Fibroblast of lung (primary cell): ENCODE results near the gene MST1R. TPM values are rescaled to one million over a fixed set of nuclear protein-coding genes. Genes with fewer than 3 reads are reported as not detected.
A peak's percentile ranks its signal among the peaks of the same experiment; 100 is the strongest.

Source experiments
- DNase-seq, 2 donors: peaks; one replicate each; pipeline versions ENCODE4 v3.0.0 to v3.0.0-alpha.2; 2010; ENCODE audit warnings: low read depth in 2 of 2
- H2AFZ ChIP-seq: 2 replicates; pipeline ENCODE4 v1.5.1; 2012; ENCODE audit warnings: low read length, control low read depth, inconsistent platforms
- H3K27ac ChIP-seq: 2 replicates; pipeline ENCODE4 v1.5.1; 2011; ENCODE audit warnings: low read length, control low read depth; ENCODE audit not compliant: insufficient read depth
- H3K27me3 ChIP-seq: 2 replicates; pipeline ENCODE4 v1.5.1; 2011; ENCODE audit warnings: mild to moderate bottlenecking, low read length; ENCODE audit not compliant: control insufficient read depth, insufficient read depth
- H3K36me3 ChIP-seq: 2 replicates; pipeline ENCODE4 v1.5.1; 2011; ENCODE audit warnings: low read length; ENCODE audit not compliant: control insufficient read depth, insufficient read depth
- H3K4me1 ChIP-seq: 2 replicates; pipeline ENCODE4 v1.5.1; 2011; ENCODE audit warnings: low read length; ENCODE audit not compliant: control insufficient read depth, insufficient read depth; ENCODE audit errors: extremely low read depth
- H3K4me2 ChIP-seq: 2 replicates; pipeline ENCODE4 v1.5.1; 2011; ENCODE audit warnings: low read length, control low read depth; ENCODE audit not compliant: insufficient read depth; ENCODE audit errors: extremely low read depth
- H3K4me3 ChIP-seq, 4 experiments: fragments of 200-600 bp in 1 of 4; sonication (generic) in 1 of 4; replicated peaks in 1 of 4; 2 replicates each; pipeline ENCODE4 v1.5.1; 2011 to 2016; ENCODE audit warnings: low read length in 4 of 4, low read depth in 3 of 4, mild to moderate bottlenecking in 3 of 4, control low read depth in 2 of 4, inconsistent platforms in 1 of 4, mixed read lengths in 1 of 4; ENCODE audit not compliant: insufficient read depth in 1 of 4; ENCODE audit errors: control extremely low read depth in 1 of 4
- H3K79me2 ChIP-seq: 2 replicates; pipeline ENCODE4 v1.5.1; 2012; ENCODE audit warnings: mild to moderate bottlenecking, low read length, inconsistent platforms; ENCODE audit not compliant: control insufficient read depth, insufficient read depth
- H3K9ac ChIP-seq: 2 replicates; pipeline ENCODE4 v1.5.1; 2011; ENCODE audit warnings: mild to moderate bottlenecking, low read length, control low read depth; ENCODE audit not compliant: insufficient read depth
- H3K9me3 ChIP-seq: 2 replicates; pipeline ENCODE4 v1.5.1; 2012; ENCODE audit warnings: low read depth, low read length; ENCODE audit not compliant: control insufficient read depth, insufficient read depth
- H4K20me1 ChIP-seq: 2 replicates; pipeline ENCODE4 v1.5.1; 2011; ENCODE audit warnings: low read length; ENCODE audit not compliant: control insufficient read depth, insufficient read depth; ENCODE audit errors: extremely low read depth
- EZH2 ChIP-seq: IDR thresholded peaks from 2 replicates; pipeline ENCODE4 v1.5.1; 2012; ENCODE audit warnings: low read length, control low read depth, mild to moderate bottlenecking; ENCODE audit errors: missing control alignments
- polyA plus RNA-seq, 2 donors: library from polyadenylated mRNA; depleted of rRNA in 1 of 2; stranded (reverse) in 1 of 2; unstranded in 1 of 2; fragments of >200 nt; gene quantifications; 2 replicates each; pipeline ENCODE4 v1.2.1, GENCODE V29; 2011 to 2012; ENCODE audit warnings: missing spikeins in 1 of 2
- total RNA-seq: library from RNA; depleted of rRNA; stranded (reverse); fragments of >200 nt; gene quantifications from 2 replicates; pipeline ENCODE4 v1.2.1, GENCODE V29; 2014
- TF ChIP-seq, protein P1 (sequence below), 2 donors: IDR thresholded peaks in 1 of 2; conservative IDR thresholded peaks in 1 of 2; 1 replicate in 1 of 2; 2 replicates in 1 of 2; pipeline ENCODE4 v1.5.1; 2011 to 2012; ENCODE audit warnings: low read length in 2 of 2, control low read depth in 1 of 2, inconsistent platforms in 1 of 2, low read depth in 1 of 2, mild to moderate bottlenecking in 1 of 2

MST1R gene
- total and polyA plus RNA-seq, 2 donors (not counting 1 experiment from before 2014, with no cell fraction given) = 0.52 to 3.0 TPM

DNA sequence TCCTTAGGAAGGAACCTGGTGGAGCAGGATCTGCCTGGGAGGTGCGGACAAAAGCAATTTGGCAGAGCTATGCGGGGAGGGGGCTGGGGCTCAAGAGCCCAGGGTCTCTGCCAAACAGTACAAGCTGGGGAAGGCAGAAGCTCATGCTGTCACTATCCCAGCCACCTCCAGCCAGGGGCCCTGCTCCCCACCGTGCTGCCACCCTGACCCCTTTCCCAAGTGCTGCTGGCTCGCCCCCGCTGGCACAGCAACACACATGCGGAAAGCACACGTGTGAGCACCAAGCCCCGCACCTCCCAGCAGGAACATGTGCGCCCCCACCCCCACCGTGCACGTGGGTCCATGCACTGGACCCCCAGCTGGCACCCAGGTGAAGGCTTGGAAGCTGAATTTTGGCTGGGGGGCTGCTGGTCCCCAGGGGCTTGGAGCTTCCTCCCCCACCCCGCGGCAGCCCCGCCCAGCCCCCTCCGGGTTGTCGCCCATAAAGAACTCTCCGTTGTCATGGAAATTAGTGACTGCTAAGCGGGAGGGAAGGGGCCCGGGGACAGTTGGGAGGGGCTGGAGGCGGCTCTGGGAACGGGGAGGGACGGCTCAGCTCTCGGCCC lies 34.7 kb downstream of the MST1R start:
- H3K27ac ChIP-seq = no peak overlapping the region
- no peak overlapping the region for H3K4me3 ChIP-seq
- peak; percentile 71 for TF ChIP-seq EZH2
- TF ChIP-seq, protein P1, sequence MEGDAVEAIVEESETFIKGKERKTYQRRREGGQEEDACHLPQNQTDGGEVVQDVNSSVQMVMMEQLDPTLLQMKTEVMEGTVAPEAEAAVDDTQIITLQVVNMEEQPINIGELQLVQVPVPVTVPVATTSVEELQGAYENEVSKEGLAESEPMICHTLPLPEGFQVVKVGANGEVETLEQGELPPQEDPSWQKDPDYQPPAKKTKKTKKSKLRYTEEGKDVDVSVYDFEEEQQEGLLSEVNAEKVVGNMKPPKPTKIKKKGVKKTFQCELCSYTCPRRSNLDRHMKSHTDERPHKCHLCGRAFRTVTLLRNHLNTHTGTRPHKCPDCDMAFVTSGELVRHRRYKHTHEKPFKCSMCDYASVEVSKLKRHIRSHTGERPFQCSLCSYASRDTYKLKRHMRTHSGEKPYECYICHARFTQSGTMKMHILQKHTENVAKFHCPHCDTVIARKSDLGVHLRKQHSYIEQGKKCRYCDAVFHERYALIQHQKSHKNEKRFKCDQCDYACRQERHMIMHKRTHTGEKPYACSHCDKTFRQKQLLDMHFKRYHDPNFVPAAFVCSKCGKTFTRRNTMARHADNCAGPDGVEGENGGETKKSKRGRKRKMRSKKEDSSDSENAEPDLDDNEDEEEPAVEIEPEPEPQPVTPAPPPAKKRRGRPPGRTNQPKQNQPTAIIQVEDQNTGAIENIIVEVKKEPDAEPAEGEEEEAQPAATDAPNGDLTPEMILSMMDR (conservative IDR thresholded peaks at IDR 0.05 in 1 of 2, IDR thresholded peaks at IDR 0.05 in 1 of 2; ENCODE audit: low read depth in 1 of 2, low read length in 2 of 2) = no peak
- no peak overlapping the region for H2AFZ ChIP-seq
- H3K4me2 ChIP-seq = no peak overlapping the region
- no peaks in the 10 kb centered on the region for H3K79me2 ChIP-seq
- no peaks in the 10 kb centered on the region for H3K4me1 ChIP-seq
- H3K9me3 ChIP-seq = no peaks in the 10 kb centered on the region
- H4K20me1 ChIP-seq = no peaks in the 10 kb centered on the region
- H3K27me3 ChIP-seq = peaks cover 51% of the 10 kb centered on the region
- no peak for DNase-seq
- H3K36me3 ChIP-seq = no peaks in the 10 kb centered on the region
- H3K9ac ChIP-seq = no peak overlapping the region

DNA sequence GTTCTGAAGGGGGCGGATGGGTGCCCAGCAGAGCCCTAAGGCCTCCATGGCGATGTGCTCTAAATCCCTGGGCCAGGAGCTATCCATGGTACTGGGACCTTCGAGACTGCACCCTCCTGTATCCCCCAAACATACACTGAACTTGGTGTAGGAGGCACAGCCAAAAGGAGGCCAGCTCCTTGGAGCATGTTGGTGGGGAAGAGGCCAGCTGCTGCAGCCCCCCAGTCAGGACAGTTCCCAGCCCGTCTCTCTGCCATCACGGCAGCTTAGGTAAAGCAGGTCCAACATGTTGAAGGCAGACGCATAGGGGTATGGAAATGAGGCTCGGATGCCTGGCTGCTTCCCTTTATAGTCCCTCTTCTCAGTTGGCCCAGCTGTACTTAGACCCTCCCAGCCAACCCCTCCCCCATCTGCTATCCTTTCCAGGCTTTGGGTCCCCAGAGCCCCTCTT lies 35.8 kb downstream of the MST1R start:
- Histone ChIP-seq H3K9me3 (no peaks in the 10 kb centered on the region), H3K36me3 (no peaks in the 10 kb centered on the region), H3K27me3 (peaks cover 55% of the 10 kb centered on the region), H3K9ac (no peak overlapping the region), H2AFZ (no peak overlapping the region), H3K4me2 (no peak overlapping the region), H3K27ac (no peak overlapping the region), H3K79me2 (no peaks in the 10 kb centered on the region), H4K20me1 (no peaks in the 10 kb centered on the region), H3K4me3 (no peak overlapping the region), H3K4me1 (no peaks in the 10 kb centered on the region)
- TF ChIP-seq, protein P1 (conservative IDR thresholded peaks at IDR 0.05 in 1 of 2, IDR thresholded peaks at IDR 0.05 in 1 of 2; ENCODE audit: low read depth in 1 of 2, low read length in 2 of 2) = no peak
- TF ChIP-seq EZH2 = no peak
- DNase-seq = peak; percentile 25 to 49

DNA sequence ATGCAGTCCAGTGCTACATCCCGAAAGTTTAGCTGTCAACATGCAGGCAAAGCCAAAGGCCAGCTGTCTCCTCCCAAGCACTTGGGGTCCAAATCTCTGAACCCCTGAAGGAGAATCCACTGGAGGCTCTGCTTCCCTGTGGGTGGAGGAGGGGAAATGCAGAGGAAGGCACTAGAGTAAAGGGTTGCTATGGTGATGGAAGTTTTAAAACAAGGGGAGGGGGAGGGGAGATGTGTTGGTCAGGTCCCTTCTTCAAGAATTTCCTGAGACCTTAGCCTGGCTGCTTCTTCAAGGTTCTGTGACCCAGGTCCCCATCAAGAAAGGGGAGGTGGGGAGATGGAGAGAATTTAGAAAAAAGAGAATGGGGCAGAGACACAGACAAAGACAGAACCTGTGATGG lies 36.3 kb downstream of the MST1R start:
- no peak overlapping the region for H3K27ac ChIP-seq
- H3K9me3 ChIP-seq = no peaks in the 10 kb centered on the region
- DNase-seq = no peak
- H3K79me2 ChIP-seq = no peaks in the 10 kb centered on the region
- TF ChIP-seq, protein P1 (conservative IDR thresholded peaks at IDR 0.05 in 1 of 2, IDR thresholded peaks at IDR 0.05 in 1 of 2; ENCODE audit: low read depth in 1 of 2, low read length in 2 of 2) = no peak
- peak; percentile 20 for TF ChIP-seq EZH2
- H3K9ac ChIP-seq = no peak overlapping the region
- no peaks in the 10 kb centered on the region for H4K20me1 ChIP-seq
- no peaks in the 10 kb centered on the region for H3K36me3 ChIP-seq
- H3K27me3 ChIP-seq = peaks cover 59% of the 10 kb centered on the region
- no peak overlapping the region for H3K4me2 ChIP-seq
- H3K4me3 ChIP-seq = no peak overlapping the region
- no peak overlapping the region for H2AFZ ChIP-seq
- H3K4me1 ChIP-seq = no peaks in the 10 kb centered on the region
